CD4-positive, CD25-positive, alpha-beta regulatory T cell (primary cell): ENCODE data around the gene PARVA. TPM values are rescaled to one million over a fixed set of nuclear protein-coding genes. Genes with fewer than 3 reads are reported as not detected.

ENCODE experiments used
- ATAC-seq, 2 donors: fragments of 150-1000 bp; cut with Tn5 transposase; one replicate each; pipeline ENCODE4 v1.10.0; 2021; ENCODE audit warnings: low read depth in 2 of 2, moderate number of reproducible peaks in 2 of 2, moderate library complexity in 1 of 2
- DNase-seq, 3 donors: peaks; one replicate each; pipeline versions ENCODE4 v3.0.0 to v3.0.0-alpha.2; 2012 to 2022; ENCODE audit warnings: mixed read lengths in 1 of 3
- H3K27ac ChIP-seq: one replicate; pipeline ENCODE4 v1.7.0; 2013; ENCODE audit warnings: mild to moderate bottlenecking, low read length; ENCODE audit not compliant: insufficient read depth, poor library complexity, severe bottlenecking
- H3K27me3 ChIP-seq: one replicate; pipeline ENCODE4 v1.7.0; 2013; ENCODE audit warnings: low read length; ENCODE audit not compliant: control insufficient read depth, insufficient read depth
- H3K36me3 ChIP-seq: one replicate; pipeline ENCODE4 v1.7.0; 2013; ENCODE audit warnings: mild to moderate bottlenecking, low read length, moderate library complexity; ENCODE audit not compliant: control insufficient read depth, insufficient read depth
- H3K4me1 ChIP-seq: 2 replicates; pipeline ENCODE4 v1.7.0; 2013; ENCODE audit warnings: mild to moderate bottlenecking, low read length; ENCODE audit not compliant: insufficient read depth, control insufficient read depth, poor library complexity, severe bottlenecking
- H3K4me3 ChIP-seq: one replicate; pipeline ENCODE4 v1.7.0; 2013; ENCODE audit warnings: low read depth, mild to moderate bottlenecking, low read length, moderate library complexity
- H3K9me3 ChIP-seq, 2 experiments: 1 replicate in 1 of 2; 2 replicates in 1 of 2; pipeline ENCODE4 v1.7.0; 2013; ENCODE audit warnings: low read length in 2 of 2, mild to moderate bottlenecking in 1 of 2, moderate library complexity in 1 of 2; ENCODE audit not compliant: control insufficient read depth in 2 of 2
- H3K27ac Mint-ChIP-seq, 3 donors: one replicate each; pipeline ENCODE4 v1.8.0; 2020 to 2022; ENCODE audit warnings: mild to moderate bottlenecking in 3 of 3, mixed read lengths in 3 of 3, moderate library complexity in 2 of 3
- H3K27me3 Mint-ChIP-seq: one replicate; pipeline ENCODE4 v1.8.0; 2022; ENCODE audit warnings: mild to moderate bottlenecking, mixed read lengths
- H3K36me3 Mint-ChIP-seq: one replicate; pipeline ENCODE4 v1.8.0; 2020; ENCODE audit warnings: mixed read lengths
- H3K4me1 Mint-ChIP-seq, 4 donors: one replicate each; pipeline ENCODE4 v1.8.0; 2020 to 2022; ENCODE audit warnings: mixed read lengths in 4 of 4, mild to moderate bottlenecking in 1 of 4
- H3K4me3 Mint-ChIP-seq, 4 donors: one replicate each; pipeline ENCODE4 v1.8.0; 2020 to 2022; ENCODE audit warnings: mild to moderate bottlenecking in 4 of 4, mixed read lengths in 4 of 4, moderate library complexity in 3 of 4
- H3K9me3 Mint-ChIP-seq, 7 donors: one replicate each; pipeline ENCODE4 v1.8.0; 2020 to 2022; ENCODE audit warnings: mixed read lengths in 7 of 7, mild to moderate bottlenecking in 3 of 7, moderate library complexity in 2 of 7
- polyA plus RNA-seq, 4 donors: library from polyadenylated mRNA; unstranded; fragments of 300-500 nt; fragmentation: Illumina TruSeq; gene quantifications; one replicate each; pipeline ENCODE4 v1.2.3, GENCODE V29; 2021
- total RNA-seq: library from RNA; stranded (reverse); gene quantifications from one replicate; pipeline ENCODE4 v1.2.3, GENCODE V29; 2022

PARVA gene
- total and polyA plus RNA-seq, 5 donors from 2014 or later, result 0.09 to 0.31 (median 0.24) TPM; not detected in 1

DNA sequence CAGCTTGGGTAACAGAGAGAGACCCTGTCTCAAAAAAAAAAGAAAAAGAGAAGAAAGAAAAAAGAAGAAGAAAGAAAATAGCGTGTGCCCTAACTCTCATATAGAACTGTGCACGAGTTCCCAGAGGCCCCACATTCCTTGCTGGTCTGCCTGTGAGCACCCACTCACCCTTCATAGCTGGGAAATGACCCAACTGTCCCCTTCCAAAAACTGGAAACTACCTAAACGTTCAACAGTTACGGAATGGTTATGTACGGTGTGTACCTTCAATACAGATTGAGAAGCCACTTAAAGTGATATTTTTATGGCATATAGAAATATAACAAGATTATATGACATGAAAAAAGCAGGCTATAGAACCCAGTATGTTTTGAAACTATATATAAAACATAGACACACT is 82.0 kb downstream of the PARVA start:
- H3K4me1 ChIP-seq, result no peaks in the 10 kb centered on the region
- H3K9me3 ChIP-seq, result peaks cover 3 to 7% of the 10 kb centered on the region in 2 experiments
- no peak for DNase-seq
- H3K4me3 ChIP-seq, result no peak overlapping the region
- Mint-ChIP-seq H3K27ac (no peak overlapping the region), H3K36me3 (no peaks in the 10 kb centered on the region), H3K27me3 (peaks cover 4% of the 10 kb centered on the region), H3K4me1 (no peaks in the 10 kb centered on the region), H3K9me3 (peaks cover 0 to 6% (median 2%) of the 10 kb centered on the region in 7 donors), H3K4me3 (no peak overlapping the region)
- no peaks in the 10 kb centered on the region for H3K27me3 ChIP-seq
- no peaks in the 10 kb centered on the region for H3K36me3 ChIP-seq
- ATAC-seq, result no peak
- no peak overlapping the region for H3K27ac ChIP-seq

- ATAC-seq, result no peak
- no peak overlapping the region for H3K27ac Mint-ChIP-seq
Observed at GRCh38 chr11:12459865-12460444, 82.6 kb downstream of the PARVA start.

GRCh38 chr11:12460466-12460865 is 83.1 kb downstream of the PARVA start:
- Histone ChIP-seq H3K4me1 (no peaks in the 10 kb centered on the region), H3K9me3 (peaks cover 3 to 8% of the 10 kb centered on the region in 2 experiments), H3K4me3 (no peak overlapping the region), H3K27ac (no peak overlapping the region), H3K27me3 (no peaks in the 10 kb centered on the region), H3K36me3 (no peaks in the 10 kb centered on the region)
- peaks cover 0 to 8% (median 2%) of the 10 kb centered on the region in 7 donors for H3K9me3 Mint-ChIP-seq
- H3K27me3 Mint-ChIP-seq, result peaks cover 4% of the 10 kb centered on the region
- H3K36me3 Mint-ChIP-seq, result no peaks in the 10 kb centered on the region
- H3K27ac Mint-ChIP-seq, result no peak overlapping the region
- H3K4me1 Mint-ChIP-seq, result no peaks in the 10 kb centered on the region
- H3K4me3 Mint-ChIP-seq, result no peak overlapping the region
- DNase-seq, result no peak
- ATAC-seq, result no peak

More at GRCh38 chr11:12459865-12460444, 82.6 kb downstream of the PARVA start:
- Mint-ChIP-seq H3K4me3 (no peak overlapping the region), H3K9me3 (peaks cover 0 to 8% (median 2%) of the 10 kb centered on the region in 7 donors), H3K36me3 (no peaks in the 10 kb centered on the region), H3K27me3 (peaks cover 4% of the 10 kb centered on the region), H3K4me1 (no peaks in the 10 kb centered on the region)
- DNase-seq, result no peak
- Histone ChIP-seq H3K27ac (no peak overlapping the region), H3K36me3 (no peaks in the 10 kb centered on the region), H3K9me3 (peaks cover 3 to 8% of the 10 kb centered on the region in 2 experiments), H3K4me1 (no peaks in the 10 kb centered on the region), H3K4me3 (no peak overlapping the region), H3K27me3 (no peaks in the 10 kb centered on the region)

DNA sequence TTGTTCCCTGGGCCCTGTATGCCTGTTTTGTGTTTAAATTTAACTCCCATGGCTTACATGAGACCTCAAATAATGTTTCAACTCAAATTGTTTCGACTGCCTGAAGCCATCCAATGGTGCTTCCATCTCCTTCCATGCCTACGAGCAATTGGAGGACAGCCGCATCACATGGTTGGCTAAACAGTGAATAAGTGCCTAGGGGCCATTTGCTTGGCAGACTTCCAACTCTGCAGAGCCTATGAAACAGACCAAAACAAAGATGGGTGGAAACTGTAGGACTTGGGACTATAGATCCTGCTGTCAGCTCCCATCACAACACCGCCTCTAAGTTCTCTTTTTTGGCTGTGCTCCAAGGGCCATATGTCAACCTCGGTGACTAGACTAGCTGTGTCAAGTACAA is 84.1 kb downstream of the PARVA start:
- Histone ChIP-seq H3K27me3 (no peaks in the 10 kb centered on the region), H3K27ac (no peak overlapping the region), H3K4me3 (no peak overlapping the region), H3K36me3 (no peaks in the 10 kb centered on the region), H3K9me3 (peaks cover 3 to 8% of the 10 kb centered on the region in 2 experiments), H3K4me1 (no peaks in the 10 kb centered on the region)
- DNase-seq, result no peak
- ATAC-seq, result no peak
- Mint-ChIP-seq H3K36me3 (no peaks in the 10 kb centered on the region), H3K9me3 (peaks cover 0 to 8% (median 2%) of the 10 kb centered on the region in 7 donors), H3K27me3 (peaks cover 4% of the 10 kb centered on the region), H3K4me1 (no peaks in the 10 kb centered on the region), H3K4me3 (no peak overlapping the region), H3K27ac (no peak overlapping the region)

- Mint-ChIP-seq H3K4me1 (no peaks in the 10 kb centered on the region), H3K4me3 (no peak overlapping the region), H3K36me3 (no peaks in the 10 kb centered on the region), H3K9me3 (peaks cover 0 to 8% (median 5%) of the 10 kb centered on the region in 7 donors), H3K27ac (no peak overlapping the region), H3K27me3 (peaks cover 4% of the 10 kb centered on the region)
- no peak for ATAC-seq
- Histone ChIP-seq H3K36me3 (no peaks in the 10 kb centered on the region), H3K27ac (no peak overlapping the region), H3K4me1 (no peaks in the 10 kb centered on the region), H3K9me3 (peaks cover 3 to 8% of the 10 kb centered on the region in 2 experiments), H3K27me3 (no peaks in the 10 kb centered on the region), H3K4me3 (no peak overlapping the region)
- DNase-seq, result no peak
Observed at GRCh38 chr11:12464303-12464702, 86.9 kb downstream of the PARVA start.

- DNase-seq, result no peak
- Mint-ChIP-seq H3K36me3 (no peaks in the 10 kb centered on the region), H3K4me3 (no peak overlapping the region), H3K9me3 (peaks cover 0 to 8% (median 5%) of the 10 kb centered on the region in 7 donors), H3K27ac (no peak overlapping the region), H3K4me1 (no peaks in the 10 kb centered on the region), H3K27me3 (peaks cover 6% of the 10 kb centered on the region)
- no peak overlapping the region for H3K4me3 ChIP-seq
- no peak overlapping the region for H3K27ac ChIP-seq
- H3K4me1 ChIP-seq, result no peaks in the 10 kb centered on the region
- H3K36me3 ChIP-seq, result no peaks in the 10 kb centered on the region
- no peaks in the 10 kb centered on the region for H3K27me3 ChIP-seq
- no peak for ATAC-seq
- peaks cover 3 to 8% of the 10 kb centered on the region in 2 experiments for H3K9me3 ChIP-seq
Observed at GRCh38 chr11:12465332-12465731, 88.0 kb downstream of the PARVA start.

DNA sequence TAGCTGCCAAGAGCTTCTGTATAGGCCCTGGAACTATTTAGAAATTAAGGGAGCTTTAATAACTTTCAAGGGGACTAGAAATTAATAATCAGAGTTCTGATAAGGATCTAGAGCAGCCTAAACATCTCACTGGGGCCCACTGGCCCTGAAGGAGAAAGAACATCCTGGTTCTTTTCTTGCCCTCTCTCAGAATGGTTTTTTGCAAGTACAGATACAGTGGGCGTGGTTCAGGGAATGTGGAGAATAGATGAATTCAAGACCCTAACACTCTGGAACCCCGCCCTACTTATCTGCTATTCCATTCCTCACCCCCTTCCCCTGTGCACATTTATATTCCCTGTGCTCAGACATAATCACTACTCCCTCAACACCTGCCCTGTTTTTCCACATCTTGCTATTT is 90.2 kb downstream of the PARVA start:
- no peak for ATAC-seq
- H3K27me3 Mint-ChIP-seq, result peaks cover 8% of the 10 kb centered on the region
- no peak for DNase-seq

GRCh38 chr11:12469451-12469850 is 92.1 kb downstream of the PARVA start:
- H3K27ac Mint-ChIP-seq, result no peak overlapping the region
- Histone ChIP-seq H3K27ac (no peak overlapping the region), H3K4me3 (no peak overlapping the region), H3K9me3 (peaks cover 0 to under 1% of the 10 kb centered on the region in 2 experiments), H3K36me3 (no peaks in the 10 kb centered on the region), H3K27me3 (peaks cover 3% of the 10 kb centered on the region), H3K4me1 (no peaks in the 10 kb centered on the region)
- H3K27me3 Mint-ChIP-seq, result peaks cover 4% of the 10 kb centered on the region
- H3K9me3 Mint-ChIP-seq, result peaks cover 0 to 5% (median 2%) of the 10 kb centered on the region in 7 donors
- DNase-seq, result no peak
- H3K4me3 Mint-ChIP-seq, result no peak overlapping the region
- no peaks in the 10 kb centered on the region for H3K36me3 Mint-ChIP-seq
- no peak for ATAC-seq
- no peaks in the 10 kb centered on the region for H3K4me1 Mint-ChIP-seq

More for the DNA sequence above, 90.2 kb downstream of the PARVA start:
- Mint-ChIP-seq H3K4me3 (no peak overlapping the region), H3K4me1 (no peaks in the 10 kb centered on the region), H3K9me3 (peaks cover 0 to 8% (median 5%) of the 10 kb centered on the region in 7 donors), H3K36me3 (no peaks in the 10 kb centered on the region), H3K27ac (no peak overlapping the region)
- H3K4me3 ChIP-seq, result no peak overlapping the region
- H3K4me1 ChIP-seq, result no peaks in the 10 kb centered on the region
- peaks cover 3 to 8% of the 10 kb centered on the region in 2 experiments for H3K9me3 ChIP-seq
- no peak overlapping the region for H3K27ac ChIP-seq
- no peaks in the 10 kb centered on the region for H3K36me3 ChIP-seq
- peaks cover 3% of the 10 kb centered on the region for H3K27me3 ChIP-seq
